ENCODE data around the gene SELENOO. TPM values are rescaled to one million over a fixed set of nuclear protein-coding genes. Genes with fewer than 3 reads are reported as not detected.
"Not testable (repeated sequence)": the region's sequence is repeated elsewhere in the genome, so short reads cannot be mapped to it uniquely, and the experiment has no call there.

SELENOO gene
- total RNA-seq, 2 experiments from 2014 or later, result 17.4 to 25.5 TPM

GRCh38 chr22:50204571-50204970, 3.8 kb downstream of the SELENOO start:
- Mint-ChIP-seq H3K27ac (no peak overlapping the region), H3K36me3 (ENCODE audit: low read depth) (peaks cover 21% of the 10 kb centered on the region), H3K27me3 (no peaks in the 10 kb centered on the region), H3K4me1 (peaks cover 26% of the 10 kb centered on the region), H3K9me3 (no peaks in the 10 kb centered on the region), H3K4me3 (no peak overlapping the region)
- DNase-seq, result no peak
- ChIA-PET POLR2A (no interaction called here), CTCF (interaction anchor here (0.6 kb wide), 1 partner anchor 180 kb away, joined by 3 read pairs; no protein-coding TSS in a partner anchor)

GRCh38 chr22:50204998-50205397, 4.2 kb downstream of the SELENOO start:
- H3K36me3 Mint-ChIP-seq (ENCODE audit: low read depth), result peaks cover 24% of the 10 kb centered on the region
- H3K9me3 Mint-ChIP-seq, CTCF ChIA-PET, DNase-seq, H3K27ac Mint-ChIP-seq, POLR2A ChIA-PET, H3K4me3 Mint-ChIP-seq, H3K27me3 Mint-ChIP-seq: not testable (repeated sequence)
- H3K4me1 Mint-ChIP-seq, result peaks cover 26% of the 10 kb centered on the region

- peaks cover 26% of the 10 kb centered on the region for H3K4me1 Mint-ChIP-seq
- no peak for DNase-seq
- H3K27me3 Mint-ChIP-seq, result no peaks in the 10 kb centered on the region
- POLR2A ChIA-PET, result no interaction called here
- no peak overlapping the region for H3K4me3 Mint-ChIP-seq
- H3K9me3 Mint-ChIP-seq, result no peaks in the 10 kb centered on the region
- CTCF ChIA-PET, result interaction anchor here (0.6 to 1.3 kb wide), 4 partner anchors 16 to 117 kb away, joined by 3 to 7 read pairs (median 4); no protein-coding TSS in a partner anchor
- H3K36me3 Mint-ChIP-seq (ENCODE audit: low read depth), result peaks cover 26% of the 10 kb centered on the region
- H3K27ac Mint-ChIP-seq, result no peak overlapping the region
Observed at GRCh38 chr22:50205781-50206569, 5.2 kb downstream of the SELENOO start.

- Mint-ChIP-seq H3K4me3 (no peak overlapping the region), H3K27ac (no peak overlapping the region), H3K4me1 (peaks cover 27% of the 10 kb centered on the region), H3K36me3 (ENCODE audit: low read depth) (peaks cover 30% of the 10 kb centered on the region), H3K27me3 (no peaks in the 10 kb centered on the region), H3K9me3 (no peaks in the 10 kb centered on the region)
- no peak for DNase-seq
- CTCF ChIA-PET, result interaction anchor here (0.6 to 1.3 kb wide), 3 partner anchors 16 to 117 kb away, joined by 3 to 7 read pairs (median 6); no protein-coding TSS in a partner anchor
- POLR2A ChIA-PET, result no interaction called here
Observed at GRCh38 chr22:50206599-50206998, 5.8 kb downstream of the SELENOO start.

DNA sequence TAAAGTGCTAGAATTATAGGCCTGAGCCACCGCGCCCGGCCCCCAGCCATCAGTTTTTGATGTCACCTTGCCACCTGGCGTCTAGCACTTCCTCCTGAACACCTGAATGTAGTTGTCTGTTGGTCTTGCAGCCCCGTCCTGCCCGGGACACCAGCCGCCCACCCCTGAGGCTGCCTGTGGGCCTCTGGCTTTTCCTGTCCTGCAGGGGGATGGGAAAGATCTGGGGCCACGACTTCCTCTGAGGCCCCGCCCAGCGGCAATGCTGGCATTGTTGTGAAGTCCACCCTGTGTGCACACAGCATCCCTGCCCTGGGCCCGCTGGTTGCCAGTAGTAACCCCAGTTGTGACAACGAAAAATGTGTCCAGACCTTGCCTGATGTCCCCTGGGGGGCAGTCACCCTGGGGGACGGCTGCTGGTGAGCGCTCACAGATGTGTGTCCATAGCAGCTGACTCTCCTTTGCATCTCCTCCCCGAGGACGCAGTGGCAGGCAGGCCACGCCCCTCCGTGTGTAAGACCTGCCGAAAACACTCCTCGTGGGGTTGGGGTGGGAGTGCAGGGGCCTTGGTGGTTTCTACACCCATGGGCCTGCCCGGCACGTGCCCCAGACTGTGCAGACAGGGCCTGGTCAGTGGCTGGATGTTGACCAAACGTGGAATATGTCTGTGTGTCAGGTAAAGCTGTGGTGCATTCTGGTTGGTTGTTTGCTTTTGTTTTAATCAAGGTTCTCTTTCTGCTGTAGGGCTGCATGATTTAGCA, 6.8 kb downstream of the SELENOO start:
- no peak for DNase-seq
- peaks cover 18% of the 10 kb centered on the region for H3K4me1 Mint-ChIP-seq
- no peaks in the 10 kb centered on the region for H3K9me3 Mint-ChIP-seq
- peak overlapping the region; percentile 13 for H3K27ac Mint-ChIP-seq
- H3K4me3 Mint-ChIP-seq, result no peak overlapping the region
- ChIA-PET CTCF (interaction anchor here (0.6 to 1.2 kb wide), 2 partner anchors 17 to 28 kb away, joined by 3 to 6 read pairs; no protein-coding TSS in a partner anchor), POLR2A (no interaction called here)
- no peaks in the 10 kb centered on the region for H3K27me3 Mint-ChIP-seq
- H3K36me3 Mint-ChIP-seq (ENCODE audit: low read depth), result peaks cover 32% of the 10 kb centered on the region

- H3K9me3 Mint-ChIP-seq, result no peaks in the 10 kb centered on the region
- H3K4me1 Mint-ChIP-seq, result peaks cover 13% of the 10 kb centered on the region
- H3K4me3 Mint-ChIP-seq, result no peak overlapping the region
- POLR2A ChIA-PET, result no interaction called here
- CTCF ChIA-PET, result interaction anchor here (0.6 to 1.1 kb wide), 3 partner anchors 10 to 269 kb away, joined by 3 to 4 read pairs (median 3); no protein-coding TSS in a partner anchor
- peak overlapping the region; percentile 36 for H3K27ac Mint-ChIP-seq
- no peak for DNase-seq
- peaks cover 32% of the 10 kb centered on the region for H3K36me3 Mint-ChIP-seq (ENCODE audit: low read depth)
- H3K27me3 Mint-ChIP-seq, result no peaks in the 10 kb centered on the region
Observed at GRCh38 chr22:50208430-50208938, 7.7 kb downstream of the SELENOO start.

DNA sequence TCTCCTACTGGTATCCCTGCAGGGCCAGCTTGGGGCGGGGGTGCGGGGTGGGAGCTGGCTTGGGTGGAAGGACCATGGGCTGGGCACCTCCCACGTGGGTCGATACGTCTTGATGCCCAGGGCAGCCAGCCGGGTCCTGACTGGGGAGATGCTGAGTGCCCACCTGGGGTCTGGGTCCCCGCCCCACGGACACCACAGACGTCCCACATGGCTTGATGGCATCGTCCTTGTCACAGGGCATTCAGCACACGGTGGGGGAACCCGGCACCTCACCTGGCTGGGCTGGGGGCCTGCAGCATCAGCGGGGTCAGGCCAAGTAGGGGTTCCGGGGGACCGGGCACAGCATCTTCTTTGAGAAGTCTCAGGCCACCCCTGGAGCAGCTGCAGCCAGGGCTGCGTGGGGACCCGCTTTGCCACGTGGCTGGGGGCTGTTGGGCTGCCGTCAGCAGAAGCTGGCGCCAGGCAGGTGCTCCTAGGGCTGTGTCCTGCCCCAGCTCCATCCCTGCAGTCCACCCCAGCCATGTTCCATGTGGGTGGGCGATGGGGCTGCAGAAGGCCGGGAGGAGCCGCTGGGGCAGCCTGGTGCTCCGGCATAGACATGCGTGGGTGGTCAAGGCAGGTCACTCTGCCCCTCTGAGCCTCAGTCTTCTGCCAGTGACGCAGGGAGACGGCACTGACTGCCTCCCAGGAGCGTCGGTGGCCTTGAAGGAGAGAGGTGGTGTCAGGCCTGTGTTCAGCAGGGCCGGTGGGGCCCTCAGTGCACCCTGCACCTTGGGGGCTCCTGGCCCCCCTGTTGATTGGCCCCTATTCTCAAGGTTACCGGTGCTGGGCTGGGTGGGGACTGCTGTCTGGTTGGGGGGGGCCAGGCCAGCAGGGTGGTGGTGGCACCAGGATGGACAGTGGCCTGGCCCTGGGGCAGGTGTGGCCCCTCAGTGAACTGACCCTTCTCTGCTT, 8.4 kb downstream of the SELENOO start:
- ChIA-PET POLR2A (no interaction called here), CTCF (interaction anchor here (0.5 to 1.1 kb wide), 4 partner anchors 9 to 270 kb away, joined by 3 to 4 read pairs (median 4); no protein-coding TSS in a partner anchor)
- Mint-ChIP-seq H3K27ac (no peak overlapping the region), H3K4me3 (no peak overlapping the region), H3K4me1 (peaks cover 9% of the 10 kb centered on the region), H3K9me3 (no peaks in the 10 kb centered on the region), H3K36me3 (ENCODE audit: low read depth) (peaks cover 29% of the 10 kb centered on the region), H3K27me3 (no peaks in the 10 kb centered on the region)
- no peak for DNase-seq

- ChIA-PET CTCF (no interaction called here), POLR2A (no interaction called here)
- peak; percentile 81 for DNase-seq
- Mint-ChIP-seq H3K27ac (no peak overlapping the region), H3K9me3 (no peaks in the 10 kb centered on the region), H3K4me1 (peaks cover 7% of the 10 kb centered on the region), H3K27me3 (no peaks in the 10 kb centered on the region), H3K4me3 (no peak overlapping the region), H3K36me3 (ENCODE audit: low read depth) (peaks cover 32% of the 10 kb centered on the region)
Observed at GRCh38 chr22:50209893-50210292, 9.1 kb downstream of the SELENOO start.

DNA sequence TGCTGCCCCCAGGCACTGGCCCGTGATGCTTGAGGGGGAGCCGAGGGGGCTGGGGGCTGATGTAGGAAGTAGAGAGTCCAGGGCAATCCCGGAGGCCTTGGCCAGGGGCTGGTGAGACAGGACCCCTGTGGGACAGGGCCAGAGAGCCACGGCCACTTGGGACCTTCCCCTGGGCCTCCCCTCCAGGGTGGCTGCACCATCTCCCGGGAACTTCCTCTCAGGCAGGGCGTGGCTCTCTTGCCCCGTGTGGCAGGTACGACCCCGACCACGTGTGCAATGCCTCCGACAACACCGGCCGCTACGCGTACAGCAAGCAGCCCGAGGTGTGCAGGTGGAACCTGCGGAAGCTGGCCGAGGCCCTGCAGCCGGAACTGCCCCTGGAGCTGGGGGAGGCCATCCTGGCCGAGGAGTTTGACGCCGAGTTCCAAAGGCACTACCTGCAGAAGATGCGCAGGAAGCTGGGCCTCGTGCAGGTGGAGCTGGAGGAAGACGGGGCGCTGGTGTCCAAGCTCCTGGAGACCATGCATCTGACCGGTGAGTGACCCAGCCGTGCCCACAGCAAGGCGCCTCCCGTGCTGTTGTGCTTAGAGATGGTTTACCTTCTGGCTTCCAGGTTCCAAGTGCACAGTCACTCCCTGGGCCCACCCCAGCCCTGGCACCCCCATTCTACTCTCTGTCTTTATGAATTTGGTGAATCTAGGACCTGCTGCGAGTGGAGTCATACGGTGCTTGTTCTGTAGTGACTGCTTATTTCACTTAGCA, 9.7 kb downstream of the SELENOO start:
- ChIA-PET POLR2A (no interaction called here), CTCF (interaction anchor here (1.6 kb wide), 1 partner anchor 62 kb away, joined by 5 read pairs; no protein-coding TSS in a partner anchor)
- Mint-ChIP-seq H3K27ac (no peak overlapping the region), H3K27me3 (no peaks in the 10 kb centered on the region), H3K4me3 (no peak overlapping the region), H3K4me1 (peaks cover 5% of the 10 kb centered on the region), H3K9me3 (no peaks in the 10 kb centered on the region), H3K36me3 (ENCODE audit: low read depth) (peaks cover 34% of the 10 kb centered on the region)
- no peak for DNase-seq

GRCh38 chr22:50211147-50211546, 10.3 kb downstream of the SELENOO start:
- ChIA-PET CTCF (interaction anchor here (0.7 to 1.6 kb wide), 2 partner anchors 36 to 63 kb away, joined by 5 read pairs; no protein-coding TSS in a partner anchor), POLR2A (no interaction called here)
- Mint-ChIP-seq H3K27ac (peak overlapping the region; percentile 10), H3K4me3 (no peak overlapping the region), H3K9me3 (no peaks in the 10 kb centered on the region), H3K36me3 (ENCODE audit: low read depth) (peaks cover 35% of the 10 kb centered on the region), H3K4me1 (peaks cover 5% of the 10 kb centered on the region), H3K27me3 (no peaks in the 10 kb centered on the region)
- no peak for DNase-seq

GRCh38 chr22:50213263-50213662, 12.5 kb downstream of the SELENOO start:
- Mint-ChIP-seq H3K36me3 (ENCODE audit: low read depth) (peaks cover 37% of the 10 kb centered on the region), H3K9me3 (no peaks in the 10 kb centered on the region), H3K4me1 (peaks cover 5% of the 10 kb centered on the region), H3K4me3 (no peak overlapping the region), H3K27ac (peak overlapping the region; percentile 13), H3K27me3 (no peaks in the 10 kb centered on the region)
- ChIA-PET POLR2A (no interaction called here), CTCF (no interaction called here)
- no peak for DNase-seq
